ENCODE results near the gene HOTAIR.
A peak's percentile ranks its signal among the peaks of the same experiment; 100 is the strongest.

Gene HOTAIR

GRCh38 chr12:54010972-54011664, 36.4 kb upstream of the HOTAIR start:
- no peak for ATAC-seq

GRCh38 chr12:54010053-54010971, 35.6 kb upstream of the HOTAIR start:
- ATAC-seq, result no peak

DNA sequence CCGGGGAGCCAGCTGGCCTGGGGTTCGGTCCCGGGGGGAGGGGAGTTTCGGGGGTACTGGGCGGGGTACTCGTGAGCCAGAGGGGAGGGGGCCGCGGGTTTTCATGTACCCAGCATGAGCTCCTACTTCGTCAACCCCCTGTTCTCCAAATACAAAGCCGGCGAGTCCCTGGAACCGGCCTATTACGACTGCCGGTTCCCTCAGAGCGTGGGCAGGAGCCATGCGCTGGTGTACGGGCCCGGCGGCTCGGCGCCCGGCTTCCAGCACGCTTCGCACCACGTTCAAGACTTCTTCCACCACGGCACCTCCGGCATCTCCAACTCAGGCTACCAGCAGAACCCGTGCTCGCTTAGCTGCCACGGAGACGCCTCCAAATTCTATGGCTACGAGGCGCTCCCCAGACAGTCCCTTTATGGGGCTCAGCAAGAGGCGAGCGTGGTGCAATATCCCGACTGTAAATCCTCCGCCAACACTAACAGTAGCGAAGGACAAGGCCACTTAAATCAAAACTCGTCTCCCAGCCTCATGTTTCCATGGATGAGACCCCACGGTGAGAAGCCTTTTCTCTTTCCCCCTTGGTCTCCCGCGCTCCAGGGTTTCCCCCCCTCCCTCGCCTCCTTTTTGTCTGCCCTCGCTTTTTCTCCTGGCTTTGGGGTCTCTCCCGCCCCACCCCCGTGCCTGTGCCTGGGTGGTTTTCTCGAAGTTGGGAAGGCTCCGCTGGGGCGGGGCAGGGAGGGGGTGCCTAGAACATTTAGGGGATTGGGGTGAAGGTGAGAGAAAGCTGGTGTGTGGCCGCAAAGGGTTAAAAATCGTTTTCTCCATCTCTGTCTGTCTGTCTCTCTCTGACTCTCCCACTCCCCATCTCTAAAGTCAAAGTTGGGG, 34.7 kb upstream of the HOTAIR start:
- ATAC-seq, result peak in 1 of 2 donors; percentile 46

GRCh38 chr12:54008260-54008552, 33.5 kb upstream of the HOTAIR start:
- ATAC-seq, result no peak

GRCh38 chr12:54007538-54008259, 32.9 kb upstream of the HOTAIR start:
- no peak for ATAC-seq

GRCh38 chr12:54006559-54007220, 31.9 kb upstream of the HOTAIR start:
- no peak for ATAC-seq

- ATAC-seq, result peak; percentile 79 to 82
Measured at GRCh38 chr12:54005853-54006558, 31.3 kb upstream of the HOTAIR start.

- no peak for ATAC-seq
Measured at GRCh38 chr12:54005531-54005852, 30.7 kb upstream of the HOTAIR start.

GRCh38 chr12:54004841-54005530, 30.2 kb upstream of the HOTAIR start:
- no peak for ATAC-seq

GRCh38 chr12:54004063-54004840, 29.5 kb upstream of the HOTAIR start:
- no peak for ATAC-seq

GRCh38 chr12:54003625-54004024, 28.9 kb upstream of the HOTAIR start:
- ATAC-seq, result no peak

GRCh38 chr12:54002915-54003389, 28.2 kb upstream of the HOTAIR start:
- no peak for ATAC-seq

DNA sequence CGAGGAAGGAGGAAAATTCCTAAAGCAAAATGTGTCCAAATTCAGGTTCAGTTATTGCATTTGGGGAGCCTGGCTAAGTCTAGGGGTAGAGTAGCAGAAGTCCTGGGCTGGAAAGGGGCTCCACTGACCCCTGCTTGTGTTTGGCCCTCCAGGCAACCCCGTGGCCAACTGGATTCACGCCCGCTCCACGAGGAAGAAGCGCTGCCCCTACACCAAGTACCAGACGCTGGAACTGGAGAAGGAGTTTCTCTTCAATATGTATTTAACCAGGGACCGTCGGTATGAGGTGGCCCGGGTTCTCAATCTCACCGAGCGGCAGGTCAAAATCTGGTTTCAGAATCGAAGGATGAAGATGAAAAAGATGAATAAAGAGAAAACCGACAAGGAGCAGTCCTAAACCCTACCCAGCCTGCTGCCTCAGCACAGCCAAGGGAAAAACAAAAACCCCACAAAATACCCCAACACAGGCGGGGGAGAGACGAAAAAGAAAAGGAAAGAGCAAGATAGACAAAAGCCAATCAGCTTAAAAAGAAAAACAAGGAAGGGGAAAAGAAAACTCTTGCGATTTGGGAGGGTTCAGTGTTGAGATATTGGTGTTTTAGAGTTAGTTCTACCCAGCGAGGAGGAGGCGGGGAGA, 27.6 kb upstream of the HOTAIR start:
- no peak for ATAC-seq

- ATAC-seq, result no peak
Measured at GRCh38 chr12:54001283-54002187, 26.8 kb upstream of the HOTAIR start.

- ATAC-seq, result no peak
Measured at GRCh38 chr12:54000116-54001114, 25.7 kb upstream of the HOTAIR start, which contains the start of gene HOXC9. Gene HOXC9, plus strand, starts transcription at chr12:54000161. Its CDS starts 28 bp downstream, at chr12:54000189.

GRCh38 chr12:53999559-54000115, 24.9 kb upstream of the HOTAIR start:
- no peak for ATAC-seq

DNA sequence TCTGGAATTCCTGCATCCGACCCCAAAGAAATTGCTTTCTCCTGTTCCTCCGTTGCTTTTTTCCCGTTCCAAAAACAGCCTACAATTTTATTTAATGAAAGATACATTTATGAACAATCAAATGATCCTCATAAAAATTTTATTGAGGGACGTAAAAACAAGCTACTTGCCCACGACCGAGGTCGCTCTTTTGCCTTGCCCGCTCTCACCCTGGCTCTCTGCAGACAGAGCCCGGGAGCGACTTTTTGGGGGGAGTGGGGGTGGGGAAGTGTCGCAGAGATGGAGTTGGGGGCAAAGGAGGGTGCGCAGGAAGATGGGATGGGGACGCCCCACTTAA, 24.1 kb upstream of the HOTAIR start:
- no peak for ATAC-seq
